OCI-LY7 (cell line): ENCODE data around the gene PNRC1. TPM values are rescaled to one million over a fixed set of nuclear protein-coding genes. Genes with fewer than 3 reads are reported as not detected.

Experiments used
- BruUV-seq: library from RNA; stranded (reverse); fragments of 400-500 nt; replicated peaks from 2 replicates; lab custom pipeline; 2021; lab: Mats Ljungman, UMichigan
- CTCF ChIA-PET: fragments of 300-600 bp; sonication (Branson Sonifier 250); formaldehyde crosslinking; loops from one replicate; lab custom pipeline; 2022; ENCODE audit warnings: antibody characterized with exemption; ENCODE audit not compliant: unreplicated experiment; lab: Charles Lee
- POLR2A ChIA-PET: fragments of 300-600 bp; sonication (Branson Sonifier 250); formaldehyde crosslinking; loops from one replicate; lab custom pipeline; 2022; ENCODE audit warnings: antibody characterized with exemption; lab: Charles Lee
- DNase-seq: peaks from one replicate; pipeline ENCODE4 v3.0.0-alpha.2; 2015; ENCODE audit warnings: low spot score
- H2AFZ ChIP-seq: fragments of 200-600 bp; sonication (generic), shearing (Covaris generic); 2 replicates; pipeline ENCODE4 v1.6.1; 2014; ENCODE audit warnings: mild to moderate bottlenecking, antibody characterized with exemption, low read length, moderate library complexity
- H3K27ac ChIP-seq: fragments of 200-600 bp; sonication (generic); 2 replicates; pipeline ENCODE4 v1.5.1; 2014; ENCODE audit warnings: mixed run types, low read depth, mild to moderate bottlenecking, moderate library complexity, low read length, inconsistent platforms; ENCODE audit not compliant: poor library complexity, severe bottlenecking
- H3K36me3 ChIP-seq: fragments of 200-600 bp; sonication (generic); 2 replicates; pipeline ENCODE4 v1.6.1; 2014; ENCODE audit warnings: mild to moderate bottlenecking, antibody characterized with exemption, low read length, moderate library complexity, mixed read lengths; ENCODE audit not compliant: insufficient read depth
- H3K4me1 ChIP-seq: fragments of 200-600 bp; sonication (generic); 2 replicates; pipeline ENCODE4 v1.5.1; 2014; ENCODE audit warnings: mild to moderate bottlenecking, low read length; ENCODE audit not compliant: insufficient read depth, poor library complexity, severe bottlenecking
- H3K4me2 ChIP-seq: fragments of 200-600 bp; sonication (generic); 2 replicates; pipeline ENCODE4 v1.6.1; 2014; ENCODE audit warnings: mild to moderate bottlenecking, low read length
- H3K4me3 ChIP-seq: fragments of 200-600 bp; sonication (generic); 2 replicates; pipeline ENCODE4 v1.5.1; 2014; ENCODE audit warnings: mild to moderate bottlenecking, low read depth, low read length; ENCODE audit not compliant: poor library complexity, severe bottlenecking
- H3K79me2 ChIP-seq: fragments of 200-600 bp; sonication (generic); 2 replicates; pipeline ENCODE4 v1.6.1; 2016; ENCODE audit warnings: low read depth, mild to moderate bottlenecking, low read length, moderate library complexity, mixed read lengths; ENCODE audit not compliant: insufficient read depth
- H3K9me2 ChIP-seq: fragments of 200-600 bp; sonication (generic); 2 replicates; pipeline ENCODE4 v1.6.1; 2016; ENCODE audit warnings: mild to moderate bottlenecking, low read length, mixed read lengths; ENCODE audit not compliant: insufficient read depth
- H3K9me3 ChIP-seq: fragments of 200-600 bp; sonication (generic); 2 replicates; pipeline ENCODE4 v1.6.1; 2014; ENCODE audit warnings: mild to moderate bottlenecking, mixed run types, low read length, mixed read lengths
- H4K20me1 ChIP-seq: fragments of 200-600 bp; sonication (generic); 2 replicates; pipeline ENCODE4 v1.6.1; 2014; ENCODE audit warnings: mild to moderate bottlenecking, antibody characterized with exemption, low read length, moderate library complexity, mixed read lengths; ENCODE audit not compliant: insufficient read depth
- CTCF ChIP-seq: fragments of 200-600 bp; sonication (generic); conservative IDR thresholded peaks from 2 replicates; pipeline ENCODE4 v1.5.1; 2014; ENCODE audit warnings: mild to moderate bottlenecking, antibody characterized with exemption, low read length, moderate library complexity, mixed read lengths
- EZH2phosphoT487 ChIP-seq: fragments of 200-600 bp; sonication (generic); IDR thresholded peaks from 2 replicates; pipeline ENCODE4 v1.6.1; 2018; ENCODE audit warnings: low read depth, borderline replicate concordance, mild to moderate bottlenecking, mixed run types, antibody characterized with exemption, low read length, moderate library complexity, mixed read lengths
- intact Hi-C: fragments of 100-400 bp; cut with micrococcal nuclease; formaldehyde crosslinking; loops from one replicate; pipeline ENCODE4 v1.10.0; 2022; ENCODE audit not compliant: unreplicated experiment
- total RNA-seq, 2 experiments: library from RNA; depleted of rRNA in 1 of 2; stranded (reverse); fragments of >200 nt in 1 of 2; shearing (Covaris generic) in 1 of 2; gene quantifications; 2 replicates each; pipeline ENCODE4 v1.2.3, GENCODE V29; 2014 to 2022

Gene PNRC1
- total RNA-seq, 2 experiments from 2014 or later: 26.7 to 53.0 TPM

GRCh38 chr6:89084542-89084941, 4.0 kb downstream of the PNRC1 start:
- TF ChIP-seq EZH2phosphoT487 (no peak), CTCF (no peak)
- Histone ChIP-seq H3K9me3 (no peaks in the 10 kb centered on the region), H2AFZ (no peak overlapping the region), H3K4me3 (no peak overlapping the region), H3K9me2 (no peaks in the 10 kb centered on the region), H3K36me3 (peaks cover 39% of the 10 kb centered on the region), H3K4me1 (peaks cover 17% of the 10 kb centered on the region), H4K20me1 (peaks cover 18% of the 10 kb centered on the region; the same call in 1 of the 2 replicates), H3K4me2 (no peak overlapping the region), H3K27ac (no peak overlapping the region), H3K79me2 (peaks cover 30% of the 10 kb centered on the region)
- CTCF ChIA-PET: no interaction called here
- POLR2A ChIA-PET: interaction anchor here (1.0 to 1.3 kb wide), 3 partner anchors 8 to 60 kb away, joined by 3 to 7 read pairs (median 3); no protein-coding TSS in a partner anchor
- DNase-seq: no peak
- intact Hi-C loops: loop anchor here (5.0 to 10.0 kb wide), 2 partner anchors 470 to 1177 kb away; no protein-coding TSS in a partner anchor
- BruUV-seq: no TSS peak

GRCh38 chr6:89084954-89085353, 4.4 kb downstream of the PNRC1 start:
- Histone ChIP-seq H3K4me3 (no peak overlapping the region), H3K4me1 (peaks cover 17% of the 10 kb centered on the region), H2AFZ (no peak overlapping the region), H3K27ac (no peak overlapping the region), H3K79me2 (peaks cover 30% of the 10 kb centered on the region), H3K9me2 (no peaks in the 10 kb centered on the region), H3K4me2 (no peak overlapping the region), H3K9me3 (no peaks in the 10 kb centered on the region), H3K36me3 (peaks cover 39% of the 10 kb centered on the region), H4K20me1 (peaks cover 18% of the 10 kb centered on the region; the same call in 1 of the 2 replicates)
- no peak for DNase-seq
- no TSS peak for BruUV-seq
- POLR2A ChIA-PET: interaction anchor here (0.6 to 1.3 kb wide), 4 partner anchors 8 to 121 kb away, joined by 3 to 7 read pairs (median 3); no protein-coding TSS in a partner anchor
- no peak for TF ChIP-seq CTCF
- TF ChIP-seq EZH2phosphoT487: no peak
- CTCF ChIA-PET: no interaction called here
- intact Hi-C loops: loop anchor here (5.0 to 10.0 kb wide), 2 partner anchors 470 to 1178 kb away; no protein-coding TSS in a partner anchor
